ENCODE data around the gene OR8H2. TPM values are rescaled to one million over a fixed set of nuclear protein-coding genes. Genes with fewer than 3 reads are reported as not detected.

The OR8H2 gene
- total and polyA plus RNA-seq, 2 experiments from 2014 or later, result not detected

- TF ChIP-seq ZNF462 (CRISPR knock-in tag; IDR thresholded peaks at IDR 0.05) (no peak), CTCF (conservative IDR thresholded peaks at IDR 0.05; ENCODE audit: low read depth in 2 of 2) (no peak), ETS1 (IDR thresholded peaks at IDR 0.05) (no peak), ZNF114 (CRISPR knock-in tag; IDR thresholded peaks at IDR 0.05) (no peak), EZH2phosphoT487 (IDR thresholded peaks at IDR 0.05; ENCODE audit: unreplicated experiment) (no peak), JUNB (IDR thresholded peaks at IDR 0.05; ENCODE audit: unreplicated experiment) (no peak), NANOG (IDR thresholded peaks at IDR 0.05; ENCODE audit: borderline replicate concordance) (no peak), STAT1 (IDR thresholded peaks at IDR 0.05; ENCODE audit: unreplicated experiment) (no peak), CREB1 (CRISPR knock-in tag; IDR thresholded peaks at IDR 0.05; ENCODE audit: low read depth) (no peak), ZNF331 (CRISPR knock-in tag; IDR thresholded peaks at IDR 0.05; ENCODE audit: low read depth) (no peak), EZH2 (IDR thresholded peaks at IDR 0.05; ENCODE audit: low read depth, unreplicated experiment) (no peak)
Observed at GRCh38 chr11:56152333-56152732, 48.8 kb downstream of the OR8H2 start (continued).

Small RNA genes lying within 50 kb of the gene (small RNA-seq; reads per million reads assigned to genes)
- not detected for gene OR8I4P (ENCODE audit: low replicate concordance)

Other genes starting within 250 kb of the OR8H2 start
- gene TRIM51, start 220.4 kb upstream of the OR8H2 start, total RNA-seq (2014; rRNA removed; shearing (Covaris generic)), result not detected in 2 replicates
- gene TRIM51, start 220.4 kb upstream of the OR8H2 start, polyA plus RNA-seq (2016; fragmentation: Nextera tagmentation; extraction: Ambion mirVana), result 0.14 and 0.21 TPM in 2 replicates
- not detected in 2 replicates for gene OR5W2, start 189.1 kb upstream of the OR8H2 start, total RNA-seq (2014; rRNA removed; shearing (Covaris generic))
- gene OR5W2, start 189.1 kb upstream of the OR8H2 start, polyA plus RNA-seq (2016; fragmentation: Nextera tagmentation; extraction: Ambion mirVana), result not detected in 2 replicates
- gene OR5I1, start 167.3 kb upstream of the OR8H2 start, total RNA-seq (2014; rRNA removed; shearing (Covaris generic)), result not detected in 2 replicates
- gene OR5I1, start 167.3 kb upstream of the OR8H2 start, polyA plus RNA-seq (2016; fragmentation: Nextera tagmentation; extraction: Ambion mirVana), result not detected in 2 replicates
- gene OR10AG1, start 133.7 kb upstream of the OR8H2 start, total RNA-seq (2014; rRNA removed; shearing (Covaris generic)), result 0.10 and 0.58 TPM in 2 replicates
- 0.06 TPM in 1 of 2 replicates, not detected in the other for gene OR10AG1, start 133.7 kb upstream of the OR8H2 start, polyA plus RNA-seq (2016; fragmentation: Nextera tagmentation; extraction: Ambion mirVana)
- not detected in 2 replicates for gene OR5F1, start 109.1 kb upstream of the OR8H2 start, total RNA-seq (2014; rRNA removed; shearing (Covaris generic))
- gene OR5F1, start 109.1 kb upstream of the OR8H2 start, polyA plus RNA-seq (2016; fragmentation: Nextera tagmentation; extraction: Ambion mirVana), result not detected in 2 replicates
- gene OR5AS1, start 76.0 kb upstream of the OR8H2 start, total RNA-seq (2014; rRNA removed; shearing (Covaris generic)), result not detected in 2 replicates
- not detected in 2 replicates for gene OR5AS1, start 76.0 kb upstream of the OR8H2 start, polyA plus RNA-seq (2016; fragmentation: Nextera tagmentation; extraction: Ambion mirVana)
- gene OR8I2, start 10.4 kb upstream of the OR8H2 start, total RNA-seq (2014; rRNA removed; shearing (Covaris generic)), result not detected in 2 replicates
- not detected in 2 replicates for gene OR8I2, start 10.4 kb upstream of the OR8H2 start, polyA plus RNA-seq (2016; fragmentation: Nextera tagmentation; extraction: Ambion mirVana)
- gene OR8H3, start 18.7 kb downstream of the OR8H2 start, total RNA-seq (2014; rRNA removed; shearing (Covaris generic)), result not detected in 2 replicates
- gene OR8H3, start 18.7 kb downstream of the OR8H2 start, polyA plus RNA-seq (2016; fragmentation: Nextera tagmentation; extraction: Ambion mirVana), result not detected in 2 replicates
- gene OR8J3, start 36.5 kb downstream of the OR8H2 start, total RNA-seq (2014; rRNA removed; shearing (Covaris generic)), result not detected in 2 replicates
- gene OR8J3, start 36.5 kb downstream of the OR8H2 start, polyA plus RNA-seq (2016; fragmentation: Nextera tagmentation; extraction: Ambion mirVana), result not detected in 2 replicates
- not detected in 2 replicates for gene OR8K5, start 56.6 kb downstream of the OR8H2 start, total RNA-seq (2014; rRNA removed; shearing (Covaris generic))
- gene OR8K5, start 56.6 kb downstream of the OR8H2 start, polyA plus RNA-seq (2016; fragmentation: Nextera tagmentation; extraction: Ambion mirVana), result not detected in 2 replicates
- not detected in 2 replicates for gene OR5J2, start 72.9 kb downstream of the OR8H2 start, total RNA-seq (2014; rRNA removed; shearing (Covaris generic))
- not detected in 2 replicates for gene OR5J2, start 72.9 kb downstream of the OR8H2 start, polyA plus RNA-seq (2016; fragmentation: Nextera tagmentation; extraction: Ambion mirVana)
- gene OR5T2, start 130.6 kb downstream of the OR8H2 start, total RNA-seq (2014; rRNA removed; shearing (Covaris generic)), result not detected in 2 replicates
- not detected in 2 replicates for gene OR5T2, start 130.6 kb downstream of the OR8H2 start, polyA plus RNA-seq (2016; fragmentation: Nextera tagmentation; extraction: Ambion mirVana)
- gene OR5T3, start 148.6 kb downstream of the OR8H2 start, total RNA-seq (2014; rRNA removed; shearing (Covaris generic)), result not detected in 2 replicates
- not detected in 2 replicates for gene OR5T3, start 148.6 kb downstream of the OR8H2 start, polyA plus RNA-seq (2016; fragmentation: Nextera tagmentation; extraction: Ambion mirVana)
- not detected in 2 replicates for gene OR5T1, start 170.5 kb downstream of the OR8H2 start, total RNA-seq (2014; rRNA removed; shearing (Covaris generic))
- gene OR5T1, start 170.5 kb downstream of the OR8H2 start, polyA plus RNA-seq (2016; fragmentation: Nextera tagmentation; extraction: Ambion mirVana), result not detected in 2 replicates
- gene OR8H1, start 188.6 kb downstream of the OR8H2 start, total RNA-seq (2014; rRNA removed; shearing (Covaris generic)), result not detected in 2 replicates
- gene OR8H1, start 188.6 kb downstream of the OR8H2 start, polyA plus RNA-seq (2016; fragmentation: Nextera tagmentation; extraction: Ambion mirVana), result not detected in 2 replicates
- gene OR8K3, start 211.5 kb downstream of the OR8H2 start, total RNA-seq (2014; rRNA removed; shearing (Covaris generic)), result not detected in 2 replicates
- gene OR8K3, start 211.5 kb downstream of the OR8H2 start, polyA plus RNA-seq (2016; fragmentation: Nextera tagmentation; extraction: Ambion mirVana), result not detected in 2 replicates
- gene OR8K1, start 242.4 kb downstream of the OR8H2 start, total RNA-seq (2014; rRNA removed; shearing (Covaris generic)), result not detected in 2 replicates
- gene OR8K1, start 242.4 kb downstream of the OR8H2 start, polyA plus RNA-seq (2016; fragmentation: Nextera tagmentation; extraction: Ambion mirVana), result not detected in 2 replicates